B cell (primary cell): ENCODE measurements around the gene KRT84.

ENCODE experiments used
- EZH2 ChIP-seq: IDR thresholded peaks from 2 replicates; pipeline ENCODE4 v1.6.1; 2012; ENCODE audit warnings: borderline replicate concordance, low read depth, mild to moderate bottlenecking, moderate library complexity, low read length; ENCODE audit not compliant: insufficient read depth, poor library complexity, severe bottlenecking
- TF ChIP-seq, protein P1 (sequence below): fragments of 200-600 bp; IDR thresholded peaks from one replicate; pipeline ENCODE4 v1.8.0; 2022; ENCODE audit warnings: antibody characterized with exemption, mild to moderate bottlenecking

DNA sequence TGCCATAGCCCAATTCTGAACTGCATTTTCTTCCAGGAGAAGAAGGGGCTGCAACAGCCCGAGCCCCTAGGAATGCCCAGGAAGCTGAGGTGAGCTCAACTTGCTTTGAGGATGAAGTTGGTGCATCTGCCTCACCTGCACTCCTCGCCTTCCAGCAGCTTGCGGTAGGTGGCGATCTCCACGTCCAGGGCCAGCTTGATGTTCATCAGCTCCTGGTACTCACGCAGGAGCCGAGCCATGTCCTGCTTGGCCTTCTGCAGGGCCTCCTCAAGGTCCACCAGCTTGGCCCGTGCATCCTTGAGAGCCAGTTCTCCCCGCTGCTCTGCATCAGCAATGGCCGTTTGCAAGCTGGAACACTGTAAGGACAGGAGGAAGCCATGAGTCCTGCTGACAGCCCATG is 42.7 kb upstream of the KRT84 start:
- no peak for TF ChIP-seq EZH2
- TF ChIP-seq, protein P1, sequence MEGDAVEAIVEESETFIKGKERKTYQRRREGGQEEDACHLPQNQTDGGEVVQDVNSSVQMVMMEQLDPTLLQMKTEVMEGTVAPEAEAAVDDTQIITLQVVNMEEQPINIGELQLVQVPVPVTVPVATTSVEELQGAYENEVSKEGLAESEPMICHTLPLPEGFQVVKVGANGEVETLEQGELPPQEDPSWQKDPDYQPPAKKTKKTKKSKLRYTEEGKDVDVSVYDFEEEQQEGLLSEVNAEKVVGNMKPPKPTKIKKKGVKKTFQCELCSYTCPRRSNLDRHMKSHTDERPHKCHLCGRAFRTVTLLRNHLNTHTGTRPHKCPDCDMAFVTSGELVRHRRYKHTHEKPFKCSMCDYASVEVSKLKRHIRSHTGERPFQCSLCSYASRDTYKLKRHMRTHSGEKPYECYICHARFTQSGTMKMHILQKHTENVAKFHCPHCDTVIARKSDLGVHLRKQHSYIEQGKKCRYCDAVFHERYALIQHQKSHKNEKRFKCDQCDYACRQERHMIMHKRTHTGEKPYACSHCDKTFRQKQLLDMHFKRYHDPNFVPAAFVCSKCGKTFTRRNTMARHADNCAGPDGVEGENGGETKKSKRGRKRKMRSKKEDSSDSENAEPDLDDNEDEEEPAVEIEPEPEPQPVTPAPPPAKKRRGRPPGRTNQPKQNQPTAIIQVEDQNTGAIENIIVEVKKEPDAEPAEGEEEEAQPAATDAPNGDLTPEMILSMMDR = no peak
